ENCODE measurements around the gene FA2H. TPM values are rescaled to one million over a fixed set of nuclear protein-coding genes. Genes with fewer than 3 reads are reported as not detected.

The FA2H gene
- total and polyA plus RNA-seq, 2 of the 13 experiments (the other 11 are each of a cell fraction or from before 2014, with no cell fraction given) = 0.20 TPM; not detected in 1

DNA sequence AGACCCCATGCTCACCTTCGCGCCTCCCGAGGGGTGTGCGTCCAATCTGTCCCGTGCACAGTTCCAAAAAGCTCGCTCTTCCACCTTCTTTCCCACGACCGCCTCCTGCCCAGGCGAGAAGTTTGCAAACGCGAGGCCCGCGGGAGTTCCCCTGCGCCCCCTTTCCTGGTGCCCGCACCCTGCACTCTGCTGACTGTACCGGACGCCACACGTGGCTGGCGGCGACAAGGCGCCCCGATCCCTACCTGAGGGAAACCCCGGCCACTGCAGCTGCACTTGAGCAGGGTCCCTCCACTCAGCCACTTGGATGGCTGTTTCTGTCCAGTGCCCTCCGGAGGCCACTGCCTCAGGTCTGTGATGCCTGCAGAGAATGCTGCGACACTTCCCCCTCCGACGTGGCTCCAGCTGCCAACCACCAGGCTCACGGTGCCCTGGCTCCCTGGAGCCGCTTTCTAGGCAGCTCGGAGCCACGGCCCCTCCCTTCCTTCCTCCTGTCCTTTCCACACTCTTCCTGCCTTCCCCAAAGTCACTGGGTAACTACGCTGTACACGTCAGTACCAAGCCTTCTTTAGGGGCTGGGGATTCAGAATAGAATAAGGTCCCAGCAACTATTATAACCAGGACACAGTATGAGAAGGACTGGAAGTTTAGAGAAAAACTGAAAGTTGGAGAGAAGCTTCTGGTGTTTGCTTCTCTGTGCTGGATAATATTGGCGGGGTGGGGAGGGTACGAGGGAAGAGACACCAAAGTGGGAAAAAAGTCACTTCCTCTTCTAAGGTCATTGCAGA, 74.0 kb downstream of the FA2H start, which contains the start of gene MLKL (continued):
- TF ChIP-seq ZKSCAN1 (IDR thresholded peaks at IDR 0.05; ENCODE audit: low read length) = no peak
- 0 out of 2 replicates have a peak, but pooled peaks have one; percentile 83 for TF ChIP-seq MEIS1 (CRISPR knock-in tag; IDR thresholded peaks at IDR 0.05; ENCODE audit: borderline replicate concordance)
- TF ChIP-seq GPN1 (CRISPR knock-in tag; IDR thresholded peaks at IDR 0.05; ENCODE audit: borderline replicate concordance) = 0 out of 2 replicates have a peak, but pooled peaks have one; percentile 53
- no peak for TF ChIP-seq NFE2L2 (IDR thresholded peaks at IDR 0.05; ENCODE audit: low read length)
- TF ChIP-seq PITX1 (CRISPR knock-in tag; IDR thresholded peaks at IDR 0.05) = peak; percentile 38
- peak; percentile 39; the same call in 1 of the 2 replicates for TF ChIP-seq FOXO1 (CRISPR knock-in tag; IDR thresholded peaks at IDR 0.05)
- TF ChIP-seq KLF15 (CRISPR knock-in tag; IDR thresholded peaks at IDR 0.05; ENCODE audit: borderline replicate concordance) = peak; percentile 79; the same call in 1 of the 2 replicates
- TF ChIP-seq, protein P1, sequence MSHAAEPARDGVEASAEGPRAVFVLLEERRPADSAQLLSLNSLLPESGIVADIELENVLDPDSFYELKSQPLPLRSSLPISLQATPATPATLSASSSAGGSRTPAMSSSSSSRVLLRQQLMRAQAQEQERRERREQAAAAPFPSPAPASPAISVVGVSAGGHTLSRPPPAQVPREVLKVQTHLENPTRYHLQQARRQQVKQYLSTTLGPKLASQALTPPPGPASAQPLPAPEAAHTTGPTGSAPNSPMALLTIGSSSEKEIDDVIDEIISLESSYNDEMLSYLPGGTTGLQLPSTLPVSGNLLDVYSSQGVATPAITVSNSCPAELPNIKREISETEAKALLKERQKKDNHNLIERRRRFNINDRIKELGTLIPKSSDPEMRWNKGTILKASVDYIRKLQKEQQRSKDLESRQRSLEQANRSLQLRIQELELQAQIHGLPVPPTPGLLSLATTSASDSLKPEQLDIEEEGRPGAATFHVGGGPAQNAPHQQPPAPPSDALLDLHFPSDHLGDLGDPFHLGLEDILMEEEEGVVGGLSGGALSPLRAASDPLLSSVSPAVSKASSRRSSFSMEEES (CRISPR knock-in tag; IDR thresholded peaks at IDR 0.05) = peak; percentile 45; the same call in 1 of the 2 replicates
- no peak for TF ChIP-seq ZFP62 (CRISPR knock-in tag; IDR thresholded peaks at IDR 0.05)
- TF ChIP-seq ZMYM3 (CRISPR knock-in tag; IDR thresholded peaks at IDR 0.05) = peak; percentile 66
- no peak for TF ChIP-seq IRX3 (CRISPR knock-in tag; IDR thresholded peaks at IDR 0.05; ENCODE audit: borderline replicate concordance, low read depth)
- TF ChIP-seq, protein P2, sequence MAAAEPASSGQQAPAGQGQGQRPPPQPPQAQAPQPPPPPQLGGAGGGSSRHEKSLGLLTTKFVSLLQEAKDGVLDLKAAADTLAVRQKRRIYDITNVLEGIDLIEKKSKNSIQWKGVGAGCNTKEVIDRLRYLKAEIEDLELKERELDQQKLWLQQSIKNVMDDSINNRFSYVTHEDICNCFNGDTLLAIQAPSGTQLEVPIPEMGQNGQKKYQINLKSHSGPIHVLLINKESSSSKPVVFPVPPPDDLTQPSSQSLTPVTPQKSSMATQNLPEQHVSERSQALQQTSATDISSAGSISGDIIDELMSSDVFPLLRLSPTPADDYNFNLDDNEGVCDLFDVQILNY (CRISPR knock-in tag; conservative IDR thresholded peaks at IDR 0.05) = no peak; the same call in 1 of the 2 replicates
- TF ChIP-seq ZNF777 (CRISPR knock-in tag; IDR thresholded peaks at IDR 0.05) = peak; percentile 98
- TF ChIP-seq ZNF615 (CRISPR knock-in tag; IDR thresholded peaks at IDR 0.05; ENCODE audit: borderline replicate concordance) = no peak
- peak; percentile 94 for TF ChIP-seq HNRNPL (IDR thresholded peaks at IDR 0.05; ENCODE audit: low read depth, low read length)
- TF ChIP-seq NR2F2 (IDR thresholded peaks at IDR 0.05; ENCODE audit: borderline replicate concordance, low read depth) = no peak
- TF ChIP-seq ESRRA (CRISPR knock-in tag; IDR thresholded peaks at IDR 0.05; ENCODE audit: low read depth) = peak; percentile 34
- no peak for TF ChIP-seq ZNF432 (CRISPR knock-in tag; IDR thresholded peaks at IDR 0.05; ENCODE audit: borderline replicate concordance)
- TF ChIP-seq, protein P3, sequence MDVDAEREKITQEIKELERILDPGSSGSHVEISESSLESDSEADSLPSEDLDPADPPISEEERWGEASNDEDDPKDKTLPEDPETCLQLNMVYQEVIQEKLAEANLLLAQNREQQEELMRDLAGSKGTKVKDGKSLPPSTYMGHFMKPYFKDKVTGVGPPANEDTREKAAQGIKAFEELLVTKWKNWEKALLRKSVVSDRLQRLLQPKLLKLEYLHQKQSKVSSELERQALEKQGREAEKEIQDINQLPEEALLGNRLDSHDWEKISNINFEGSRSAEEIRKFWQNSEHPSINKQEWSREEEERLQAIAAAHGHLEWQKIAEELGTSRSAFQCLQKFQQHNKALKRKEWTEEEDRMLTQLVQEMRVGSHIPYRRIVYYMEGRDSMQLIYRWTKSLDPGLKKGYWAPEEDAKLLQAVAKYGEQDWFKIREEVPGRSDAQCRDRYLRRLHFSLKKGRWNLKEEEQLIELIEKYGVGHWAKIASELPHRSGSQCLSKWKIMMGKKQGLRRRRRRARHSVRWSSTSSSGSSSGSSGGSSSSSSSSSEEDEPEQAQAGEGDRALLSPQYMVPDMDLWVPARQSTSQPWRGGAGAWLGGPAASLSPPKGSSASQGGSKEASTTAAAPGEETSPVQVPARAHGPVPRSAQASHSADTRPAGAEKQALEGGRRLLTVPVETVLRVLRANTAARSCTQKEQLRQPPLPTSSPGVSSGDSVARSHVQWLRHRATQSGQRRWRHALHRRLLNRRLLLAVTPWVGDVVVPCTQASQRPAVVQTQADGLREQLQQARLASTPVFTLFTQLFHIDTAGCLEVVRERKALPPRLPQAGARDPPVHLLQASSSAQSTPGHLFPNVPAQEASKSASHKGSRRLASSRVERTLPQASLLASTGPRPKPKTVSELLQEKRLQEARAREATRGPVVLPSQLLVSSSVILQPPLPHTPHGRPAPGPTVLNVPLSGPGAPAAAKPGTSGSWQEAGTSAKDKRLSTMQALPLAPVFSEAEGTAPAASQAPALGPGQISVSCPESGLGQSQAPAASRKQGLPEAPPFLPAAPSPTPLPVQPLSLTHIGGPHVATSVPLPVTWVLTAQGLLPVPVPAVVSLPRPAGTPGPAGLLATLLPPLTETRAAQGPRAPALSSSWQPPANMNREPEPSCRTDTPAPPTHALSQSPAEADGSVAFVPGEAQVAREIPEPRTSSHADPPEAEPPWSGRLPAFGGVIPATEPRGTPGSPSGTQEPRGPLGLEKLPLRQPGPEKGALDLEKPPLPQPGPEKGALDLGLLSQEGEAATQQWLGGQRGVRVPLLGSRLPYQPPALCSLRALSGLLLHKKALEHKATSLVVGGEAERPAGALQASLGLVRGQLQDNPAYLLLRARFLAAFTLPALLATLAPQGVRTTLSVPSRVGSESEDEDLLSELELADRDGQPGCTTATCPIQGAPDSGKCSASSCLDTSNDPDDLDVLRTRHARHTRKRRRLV (CRISPR knock-in tag; IDR thresholded peaks at IDR 0.05) = peak; percentile 73
- TF ChIP-seq ZNF614 (CRISPR knock-in tag; IDR thresholded peaks at IDR 0.05; ENCODE audit: borderline replicate concordance) = peak; percentile 59; the same call in 1 of the 2 replicates
- no peak for TF ChIP-seq TEAD2 (CRISPR knock-in tag; IDR thresholded peaks at IDR 0.05)
- no peak for TF ChIP-seq NFRKB (IDR thresholded peaks at IDR 0.05)
